H1 (cell line): ENCODE data around the gene EFCAB6. TPM values are rescaled to one million over a fixed set of nuclear protein-coding genes. Genes with fewer than 3 reads are reported as not detected.

Experiments used
- CTCF ChIA-PET: fragments of 300-600 bp; sonication (Branson Sonifier 250); formaldehyde crosslinking; loops from one replicate; lab custom pipeline; 2021; ENCODE audit not compliant: partially characterized antibody; lab: Charles Lee
- POLR2A ChIA-PET: fragments of 300-600 bp; sonication (Branson Sonifier 250); formaldehyde crosslinking; loops from one replicate; lab custom pipeline; 2021; ENCODE audit warnings: inconsistent platforms; ENCODE audit not compliant: partially characterized antibody; lab: Charles Lee
- DNase-seq, 2 experiments: peaks; one replicate each; pipeline versions ENCODE4 v3.0.0 to v3.0.0-alpha.2; 2010 to 2022; ENCODE audit warnings: low spot score in 2 of 2, low read depth in 1 of 2, mixed read lengths in 1 of 2
- FAIRE-seq: peaks from 2 replicates; lab custom pipeline; 2011; peaks lifted over from hg19 to GRCh38; lab: Jason Lieb, UNC
- H2AFZ ChIP-seq: 2 replicates; pipeline ENCODE4 v1.8.1; 2012; ENCODE audit warnings: low read length, inconsistent platforms
- H2AK5ac ChIP-seq: 2 replicates; pipeline ENCODE4 v1.6.1; 2013; ENCODE audit warnings: low read depth, low read length
- H2BK120ac ChIP-seq: replicated peaks from 2 replicates; pipeline ENCODE3; 2013; ENCODE audit warnings: low read depth, low read length, inconsistent platforms
- H2BK12ac ChIP-seq: 2 replicates; pipeline ENCODE4 v1.6.1; 2013; ENCODE audit warnings: low read depth, low read length
- H2BK15ac ChIP-seq: 2 replicates; pipeline ENCODE4 v1.6.1; 2013; ENCODE audit warnings: low read length
- H2BK20ac ChIP-seq: 2 replicates; pipeline ENCODE4 v1.6.1; 2013; ENCODE audit warnings: low read length
- H2BK5ac ChIP-seq: 2 replicates; pipeline ENCODE4 v1.6.1; 2013; ENCODE audit warnings: low read depth, low read length
- H3K14ac ChIP-seq: 2 replicates; pipeline ENCODE4 v1.6.1; 2013; ENCODE audit warnings: inconsistent platforms; ENCODE audit not compliant: insufficient read length
- H3K18ac ChIP-seq: 2 replicates; pipeline ENCODE4 v1.6.1; 2013; ENCODE audit warnings: low read length; ENCODE audit errors: extremely low read depth
- H3K23ac ChIP-seq: 2 replicates; pipeline ENCODE4 v1.6.1; 2013; ENCODE audit warnings: inconsistent platforms; ENCODE audit not compliant: insufficient read length
- H3K23me2 ChIP-seq: 2 replicates; pipeline ENCODE4 v1.6.1; 2013; ENCODE audit warnings: low read depth, low read length
- H3K27ac ChIP-seq: 2 replicates; pipeline ENCODE4 v1.6.1; 2011; ENCODE audit warnings: low read depth, low read length, inconsistent platforms
- H3K27me3 ChIP-seq, 4 experiments: replicated peaks in 1 of 4; 1 replicate in 1 of 4; 2 replicates in 3 of 4; pipeline versions ENCODE4 v1.6.1 to v1.8.1; 2011 to 2013; ENCODE audit warnings: low read length in 3 of 4, mild to moderate bottlenecking in 3 of 4, inconsistent platforms in 2 of 4, mixed read lengths in 2 of 4, moderate library complexity in 1 of 4; ENCODE audit not compliant: control insufficient read depth in 3 of 4, insufficient read depth in 3 of 4; ENCODE audit errors: extremely low read depth in 1 of 4
- H3K36me3 ChIP-seq, 4 experiments: 2 replicates each; pipeline versions ENCODE4 v1.6.1 to v1.8.1; 2011 to 2013; ENCODE audit warnings: mild to moderate bottlenecking in 4 of 4, low read length in 3 of 4, moderate library complexity in 2 of 4, control low read depth in 1 of 4, inconsistent platforms in 1 of 4; ENCODE audit not compliant: insufficient read depth in 4 of 4, control insufficient read depth in 2 of 4
- H3K4ac ChIP-seq: replicated peaks from 2 replicates; pipeline ENCODE3; 2013; ENCODE audit warnings: low read length, low read depth, mixed read lengths, inconsistent platforms; ENCODE audit not compliant: insufficient read length
- H3K4me1 ChIP-seq, 4 experiments: replicated peaks in 1 of 4; 1 replicate in 1 of 4; 2 replicates in 3 of 4; pipeline versions ENCODE4 v1.6.1 to v1.8.1; 2011 to 2013; ENCODE audit warnings: low read length in 3 of 4, inconsistent platforms in 2 of 4, mixed read lengths in 1 of 4; ENCODE audit not compliant: insufficient read depth in 4 of 4, control insufficient read depth in 3 of 4
- H3K4me2 ChIP-seq, 2 experiments: 2 replicates each; pipeline versions ENCODE4 v1.6.1 to v1.8.1; 2011 to 2013; ENCODE audit warnings: low read depth in 2 of 2, low read length in 2 of 2, control low read depth in 1 of 2, inconsistent platforms in 1 of 2, mild to moderate bottlenecking in 1 of 2; ENCODE audit not compliant: insufficient read depth in 1 of 2
- H3K4me3 ChIP-seq, 4 experiments: fragments of 200-600, 300-600 bp in 1 of 4; sonication (generic), shearing (Covaris generic), sonication (Bioruptor Twin) in 1 of 4; 2 replicates each; pipeline versions ENCODE4 v1.5.1 to v1.8.1; 2011 to 2016; ENCODE audit warnings: low read length in 4 of 4, low read depth in 3 of 4, control low read depth in 2 of 4, inconsistent platforms in 2 of 4, mild to moderate bottlenecking in 2 of 4, mixed read lengths in 1 of 4, moderate library complexity in 1 of 4; ENCODE audit not compliant: insufficient read depth in 2 of 4; ENCODE audit errors: extremely low read depth in 1 of 4
- H3K56ac ChIP-seq: replicated peaks from 2 replicates; pipeline ENCODE3; 2013; ENCODE audit warnings: low read depth, mild to moderate bottlenecking, mixed read lengths, low read length, inconsistent platforms; ENCODE audit not compliant: insufficient read length
- H3K79me1 ChIP-seq: 2 replicates; pipeline ENCODE4 v1.6.1; 2013; ENCODE audit warnings: low read depth, low read length, control low read depth
- H3K79me2 ChIP-seq, 2 experiments: 2 replicates each; pipeline versions ENCODE4 v1.6.1 to v1.8.1; 2012 to 2013; ENCODE audit warnings: low read length in 2 of 2, mild to moderate bottlenecking in 2 of 2, inconsistent platforms in 1 of 2; ENCODE audit not compliant: insufficient read depth in 2 of 2, control insufficient read depth in 1 of 2
- H3K9ac ChIP-seq, 4 experiments: replicated peaks in 1 of 4; 1 replicate in 1 of 4; 2 replicates in 3 of 4; pipeline versions ENCODE4 v1.6.1 to v1.8.1; 2011 to 2013; ENCODE audit warnings: low read depth in 3 of 4, low read length in 3 of 4, control low read depth in 2 of 4, mild to moderate bottlenecking in 2 of 4, moderate library complexity in 2 of 4, inconsistent platforms in 1 of 4; ENCODE audit errors: extremely low read depth in 1 of 4
- H3K9me3 ChIP-seq, 2 experiments: 2 replicates each; pipeline versions ENCODE4 v1.6.1 to v1.8.1; 2012 to 2013; ENCODE audit warnings: mild to moderate bottlenecking in 2 of 2, moderate library complexity in 2 of 2, control low read depth in 1 of 2, inconsistent platforms in 1 of 2, low read depth in 1 of 2, low read length in 1 of 2, mixed read lengths in 1 of 2; ENCODE audit not compliant: insufficient read depth in 2 of 2
- H4K20me1 ChIP-seq, 2 experiments: replicated peaks in 1 of 2; 2 replicates each; pipeline versions ENCODE3 to v1.8.1; 2011 to 2013; ENCODE audit warnings: inconsistent platforms in 2 of 2, low read length in 2 of 2, mild to moderate bottlenecking in 1 of 2; ENCODE audit not compliant: insufficient read depth in 2 of 2, control insufficient read depth in 1 of 2
- H4K5ac ChIP-seq: 2 replicates; pipeline ENCODE4 v1.6.1; 2013; ENCODE audit warnings: low read length, low read depth, mixed read lengths, inconsistent platforms; ENCODE audit not compliant: insufficient read length
- H4K8ac ChIP-seq: 2 replicates; pipeline ENCODE4 v1.8.0; 2013; ENCODE audit warnings: mild to moderate bottlenecking, moderate library complexity, low read length, inconsistent platforms; ENCODE audit not compliant: insufficient read depth; ENCODE audit errors: extremely low read depth
- H4K91ac ChIP-seq: replicated peaks from 2 replicates; pipeline ENCODE3; 2013; ENCODE audit warnings: low read length, mixed read lengths, inconsistent platforms; ENCODE audit not compliant: insufficient read length
- JUND ChIP-seq: IDR thresholded peaks from 2 replicates; pipeline ENCODE4 v1.6.1; 2011; ENCODE audit warnings: mild to moderate bottlenecking, improper control_type of control experiment, low read length
- KDM5A ChIP-seq: fragments of 200-600 bp; IDR thresholded peaks from 2 replicates; pipeline ENCODE4 v1.7.1; 2012; ENCODE audit warnings: mild to moderate bottlenecking, low read length, inconsistent platforms, mixed read lengths
- RFX5 ChIP-seq: IDR thresholded peaks from 2 replicates; pipeline ENCODE4 v1.6.1; 2011; ENCODE audit warnings: low read depth, low read length, improper control_type of control experiment, borderline replicate concordance
- TBP ChIP-seq: IDR thresholded peaks from 2 replicates; pipeline ENCODE4 v1.6.1; 2011; ENCODE audit warnings: low read depth, low read length, improper control_type of control experiment
- TEAD4 ChIP-seq: IDR thresholded peaks from 2 replicates; pipeline ENCODE4 v1.6.1; 2012; ENCODE audit warnings: low read depth, low read length, inconsistent platforms, mixed read lengths
- WGBS, 2 experiments: shearing (Covaris generic) in 1 of 2; methylation state at CpG; one replicate each; pipeline versions ENCODE4 v1.1.6 to v1.1.7; 2013 to 2015; ENCODE audit warnings: low lambda C conversion rate in 2 of 2, mixed read lengths in 2 of 2, inconsistent platforms in 1 of 2, low coverage in 1 of 2, missing lambda C conversion rate in 1 of 2; ENCODE audit not compliant: insufficient replicate concordance in 2 of 2, insufficient coverage in 1 of 2, insufficient read length in 1 of 2; ENCODE audit errors: extremely low coverage in 1 of 2, missing lambda C conversion rate in 1 of 2; 5-methylcytosine and 5-hydroxymethylcytosine counted together
- polyA plus RNA-seq, 7 experiments: library from polyadenylated mRNA; depleted of rRNA in 3 of 7; stranded (reverse) in 5 of 7; unstranded in 2 of 7; fragments of >200 nt in 5 of 7; fragments of 200-250 nt in 2 of 7; gene quantifications; 1 replicate in 5 of 7; 2 replicates in 1 of 7; 4 replicates in 1 of 7; pipeline versions ENCODE4 v1.2.1 to v1.2.3, GENCODE V29; 2011 to 2013; ENCODE audit warnings: missing spikeins in 2 of 7, mixed read lengths in 2 of 7
- total RNA-seq: library from RNA; stranded (reverse); fragmentation: NEBNext Ultra II Directional; extraction: Animal tissue kit (Norgen Biotek cat#: 25700); gene quantifications from 2 replicates; pipeline ENCODE4 v1.2.1, GENCODE V29; 2021

Gene EFCAB6
- total and polyA plus RNA-seq, 2 of the 8 experiments (the other 6 are each of a cell fraction or from before 2014, with no cell fraction given): 0.32 to 1.7 TPM

- FAIRE-seq (no peak), DNase-seq (no peak)
- Histone ChIP-seq H4K5ac (no peak overlapping the region), H2BK15ac (no peak overlapping the region), H3K14ac (no peak overlapping the region), H3K27ac (no peak overlapping the region), H3K9ac (no peak overlapping the region), H3K9me3 (peaks cover 0 to 3% of the 10 kb centered on the region in 2 experiments; a peak in 1 of 4 replicates), H3K4me3 (no peak overlapping the region), H2AFZ (no peak overlapping the region), H3K56ac (no peak overlapping the region), H4K20me1 (no peaks in the 10 kb centered on the region), H3K27me3 (no peaks in the 10 kb centered on the region), H2BK12ac (no peak overlapping the region), H3K23ac (no peak overlapping the region), H2BK120ac (no peak overlapping the region), H3K23me2 (no peaks in the 10 kb centered on the region), H3K79me1 (no peaks in the 10 kb centered on the region), H4K91ac (no peak overlapping the region), H3K4me2 (no peak overlapping the region), H3K18ac (no peak overlapping the region), H3K79me2 (no peaks in the 10 kb centered on the region), H3K4me1 (no peaks in the 10 kb centered on the region), H2BK20ac (no peak overlapping the region), H4K8ac (no peak overlapping the region), H3K36me3 (no peaks in the 10 kb centered on the region), H2AK5ac (no peak overlapping the region), H3K4ac (no peak overlapping the region), H2BK5ac (no peak overlapping the region)
- ChIA-PET POLR2A (no interaction called here), CTCF (interaction anchor here (0.8 to 1.7 kb wide), 5 partner anchors 8 to 184 kb away, joined by 3 to 6 read pairs (median 3); no protein-coding TSS in a partner anchor)
- 100% methylated on average over 1 of the region's 1 CpG; no CpG with 5 or more reads in 1 of the 2 experiments for WGBS, 2 experiments
- no peak for TF ChIP-seq TBP
- no peak for TF ChIP-seq TEAD4
- no peak for TF ChIP-seq KDM5A
- no peak for TF ChIP-seq JUND
- TF ChIP-seq RFX5: no peak
Observed at GRCh38 chr22:43698403-43698802, 113.7 kb downstream of the EFCAB6 start.
